Transverse colon (tissue), 4 donors: ENCODE results near the gene LPIN1. TPM values are rescaled to one million over a fixed set of nuclear protein-coding genes. Genes with fewer than 3 reads are reported as not detected.
"Not testable (repeated sequence)": the region's sequence is repeated elsewhere in the genome, so short reads cannot be mapped to it uniquely, and the experiment has no call there.

Source experiments
- DNase-seq: peaks from one replicate; pipeline ENCODE4 v3.0.0-alpha.2; 2019
- H3K27ac ChIP-seq, 4 donors: fragments of 200-600 bp; sonication (generic); 2 replicates each; pipeline ENCODE4 v1.5.1; 2016 to 2018; ENCODE audit warnings: inconsistent platforms in 4 of 4
- H3K27me3 ChIP-seq: fragments of 200-600 bp; sonication (generic); 2 replicates; pipeline ENCODE4 v1.5.1; 2017; ENCODE audit warnings: inconsistent platforms
- H3K36me3 ChIP-seq, 4 donors: fragments of 200-600 bp; sonication (generic); 2 replicates each; pipeline ENCODE4 v1.5.1; 2017 to 2019; ENCODE audit warnings: inconsistent platforms in 4 of 4
- H3K4me1 ChIP-seq, 4 donors: fragments of 200-600 bp; sonication (generic); 2 replicates each; pipeline ENCODE4 v1.5.1; 2017 to 2020; ENCODE audit warnings: inconsistent platforms in 4 of 4
- H3K4me3 ChIP-seq, 4 donors: fragments of 200-600 bp; sonication (generic); 1 replicate in 1 of 4; 2 replicates in 3 of 4; pipeline versions ENCODE4 v1.5.1 to v1.6.1; 2017 to 2019; ENCODE audit warnings: inconsistent platforms in 4 of 4
- H3K9me3 ChIP-seq, 2 donors: fragments of 200-600 bp; sonication (generic); 2 replicates each; pipeline ENCODE4 v1.5.1; 2017 to 2019; ENCODE audit warnings: inconsistent platforms in 2 of 2
- EP300 ChIP-seq: sonication (generic); formaldehyde crosslinking; IDR thresholded peaks from one replicate; pipeline ENCODE4 v1.6.1; 2017; ENCODE audit warnings: antibody characterized with exemption, low read depth
- POLR2A ChIP-seq: fragments of 450-650 bp; IDR thresholded peaks from one replicate; pipeline ENCODE4 v1.6.1; 2016; ENCODE audit warnings: antibody characterized with exemption, mild to moderate bottlenecking, moderate library complexity
- POLR2AphosphoS5 ChIP-seq, 3 donors: sonication (generic); formaldehyde crosslinking; IDR thresholded peaks; one replicate each; pipeline ENCODE4 v1.6.1; 2016; ENCODE audit warnings: antibody characterized with exemption in 3 of 3
- WGBS, 2 donors: methylation state at CpG; one replicate each; pipeline ENCODE4 v1.1.5; 2018; ENCODE audit warnings: low coverage in 1 of 2; 5-methylcytosine and 5-hydroxymethylcytosine counted together
- in situ Hi-C, 4 donors: fragments of 200-750 bp; cut with MboI; loops; one replicate each; pipeline versions ENCODE4 v1.15.0 to v1.15.1; 2017; ENCODE audit warnings: low sequenced_read_pairs in 3 of 4, low pct_ligation_motif_present in 1 of 4, low pct_unique_long_range_greater_than_20kb in 1 of 4
- intact Hi-C: fragments of 100-400 bp; cut with DNase I; formaldehyde crosslinking; loops from one replicate; pipeline ENCODE4 v1.15.1; 2023; ENCODE audit warnings: low total_unique reads
- total RNA-seq, 4 donors: library from RNA; depleted of rRNA; stranded (reverse); fragments of >200 nt; gene quantifications; one replicate each; pipeline ENCODE4 v1.1.0, GENCODE V29; 2016
- TF ChIP-seq, protein P1 (sequence below), 5 experiments: fragments of 200-600 bp in 3 of 5; fragments of 450-650 bp in 2 of 5; sonication (generic) in 3 of 5; IDR thresholded peaks; 1 replicate in 2 of 5; 2 replicates in 3 of 5; pipeline ENCODE4 v1.5.1; 2016 to 2017; ENCODE audit warnings: antibody characterized with exemption in 5 of 5, inconsistent platforms in 3 of 5, mild to moderate bottlenecking in 2 of 5, moderate library complexity in 1 of 5

Gene LPIN1
- total RNA-seq, 4 donors from 2014 or later: 19.7 to 62.1 (median 26.6) TPM

GRCh38 chr2:11842336-11842735, 95.9 kb downstream of the LPIN1 start:
- H3K9me3 ChIP-seq: no peaks in the 10 kb centered on the region
- H3K27me3 ChIP-seq: no peaks in the 10 kb centered on the region
- no peak overlapping the region for H3K27ac ChIP-seq
- 47 to 80% methylated on average over 1 to 2 of the region's 2 CpGs for WGBS, 2 donors
- H3K4me3 ChIP-seq: no peak overlapping the region
- no peak for DNase-seq
- H3K4me1 ChIP-seq: no peaks in the 10 kb centered on the region
- intact Hi-C loops (no loop called here), in situ Hi-C loops (loop anchor here in 3 of 4 donors (25.0 kb wide), 3 partner anchors 545 to 1170 kb away; partner anchors contain the start of gene TRIB2 (in 2 of the 3))
- H3K36me3 ChIP-seq: no peaks in the 10 kb centered on the region
- no peak for TF ChIP-seq POLR2AphosphoS5 (IDR thresholded peaks at IDR 0.05)
- TF ChIP-seq, protein P1, sequence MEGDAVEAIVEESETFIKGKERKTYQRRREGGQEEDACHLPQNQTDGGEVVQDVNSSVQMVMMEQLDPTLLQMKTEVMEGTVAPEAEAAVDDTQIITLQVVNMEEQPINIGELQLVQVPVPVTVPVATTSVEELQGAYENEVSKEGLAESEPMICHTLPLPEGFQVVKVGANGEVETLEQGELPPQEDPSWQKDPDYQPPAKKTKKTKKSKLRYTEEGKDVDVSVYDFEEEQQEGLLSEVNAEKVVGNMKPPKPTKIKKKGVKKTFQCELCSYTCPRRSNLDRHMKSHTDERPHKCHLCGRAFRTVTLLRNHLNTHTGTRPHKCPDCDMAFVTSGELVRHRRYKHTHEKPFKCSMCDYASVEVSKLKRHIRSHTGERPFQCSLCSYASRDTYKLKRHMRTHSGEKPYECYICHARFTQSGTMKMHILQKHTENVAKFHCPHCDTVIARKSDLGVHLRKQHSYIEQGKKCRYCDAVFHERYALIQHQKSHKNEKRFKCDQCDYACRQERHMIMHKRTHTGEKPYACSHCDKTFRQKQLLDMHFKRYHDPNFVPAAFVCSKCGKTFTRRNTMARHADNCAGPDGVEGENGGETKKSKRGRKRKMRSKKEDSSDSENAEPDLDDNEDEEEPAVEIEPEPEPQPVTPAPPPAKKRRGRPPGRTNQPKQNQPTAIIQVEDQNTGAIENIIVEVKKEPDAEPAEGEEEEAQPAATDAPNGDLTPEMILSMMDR (IDR thresholded peaks at IDR 0.05): no peak
- TF ChIP-seq EP300: no peak
- TF ChIP-seq POLR2A: no peak

DNA sequence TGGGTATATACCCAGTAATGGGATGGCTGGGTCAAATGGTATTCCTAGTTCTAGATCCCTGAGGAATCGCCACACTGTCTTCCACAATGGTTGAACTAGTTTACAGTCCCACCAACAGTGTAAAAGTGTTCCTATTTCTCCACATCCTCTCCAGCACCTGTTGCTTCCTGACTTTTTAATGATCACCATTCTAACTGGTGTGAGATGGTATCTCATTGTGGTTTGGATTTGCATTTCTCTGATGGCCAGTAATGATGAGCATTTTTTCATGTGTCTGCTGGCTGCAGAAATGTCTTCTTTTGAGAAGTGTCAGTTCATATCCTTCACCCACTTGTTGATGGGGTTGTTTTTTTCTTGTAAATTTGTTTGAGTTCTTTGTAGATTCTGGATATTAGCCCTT, 98.4 kb downstream of the LPIN1 start:
- H3K36me3 ChIP-seq, DNase-seq, H3K9me3 ChIP-seq, H3K27me3 ChIP-seq, H3K27ac ChIP-seq, intact Hi-C loops, H3K4me1 ChIP-seq, H3K4me3 ChIP-seq: not testable (repeated sequence)
- in situ Hi-C loops: loop anchor here in 3 of 4 donors (25.0 kb wide), 3 partner anchors 543 to 1168 kb away; partner anchors contain the start of gene TRIB2 (in 2 of the 3)
- 100% methylated on average over 1 of the region's 1 CpG; no CpG with 5 or more reads in 1 of the 2 donors for WGBS, 2 donors

DNA sequence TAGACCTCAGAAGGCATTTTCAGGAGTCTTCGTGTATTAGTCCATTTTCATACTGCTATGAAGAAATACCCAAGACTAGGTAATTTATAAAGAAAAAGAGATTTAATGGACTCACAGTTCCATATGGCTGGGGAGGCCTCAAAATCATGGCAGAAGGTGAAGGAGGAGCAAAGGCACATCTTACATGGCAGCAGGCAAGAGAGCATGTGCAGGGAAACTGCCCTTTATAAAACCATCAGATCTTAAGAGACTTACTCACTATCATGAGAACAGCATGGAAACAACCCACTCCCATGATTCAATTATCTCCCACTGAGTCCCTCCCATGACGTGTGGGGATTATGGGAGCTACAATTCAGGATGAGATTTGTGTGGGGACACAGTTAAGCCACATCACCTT, 101.5 kb downstream of the LPIN1 start:
- DNase-seq, H3K4me1 ChIP-seq, H3K27me3 ChIP-seq, H3K4me3 ChIP-seq, intact Hi-C loops, H3K9me3 ChIP-seq, H3K36me3 ChIP-seq, H3K27ac ChIP-seq: not testable (repeated sequence)
- in situ Hi-C loops: loop anchor here in 3 of 4 donors (25.0 kb wide), 3 partner anchors 539 to 1164 kb away; partner anchors contain the start of gene TRIB2 (in 2 of the 3)
- 71 to 84% methylated on average over 1 to 2 of the region's 2 CpGs for WGBS, 2 donors

DNA sequence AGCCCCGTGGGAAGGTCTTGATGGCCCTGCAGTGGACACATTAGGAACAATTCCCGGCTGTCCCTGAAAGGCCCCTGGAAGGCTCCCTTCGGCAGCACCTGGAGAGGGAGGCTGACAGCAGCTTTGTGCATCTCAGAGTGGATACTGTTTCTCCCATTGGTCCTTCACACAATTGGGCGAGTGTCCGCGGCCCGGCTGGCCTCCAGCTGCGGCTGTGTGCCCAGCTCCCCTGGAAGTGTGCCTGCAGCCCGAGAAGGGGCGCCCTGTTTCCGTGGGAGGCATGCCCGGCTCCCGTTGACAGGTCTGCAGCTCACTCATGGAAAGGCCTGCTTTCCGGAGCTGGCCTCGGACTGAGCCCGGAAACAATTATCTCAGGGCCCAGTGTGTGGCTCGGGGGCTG, 103.7 kb downstream of the LPIN1 start:
- Histone ChIP-seq H3K27me3 (no peaks in the 10 kb centered on the region), H3K4me3 (no peak overlapping the region), H3K36me3 (no peaks in the 10 kb centered on the region), H3K9me3 (no peaks in the 10 kb centered on the region), H3K27ac (no peak overlapping the region), H3K4me1 (no peaks in the 10 kb centered on the region)
- TF ChIP-seq EP300 (no peak), POLR2A (no peak), POLR2AphosphoS5 (IDR thresholded peaks at IDR 0.05) (no peak)
- TF ChIP-seq, protein P1 (IDR thresholded peaks at IDR 0.05): no peak
- WGBS, 2 donors: 85% methylated on average over 17 of the region's 17 CpGs; no CpG with 5 or more reads in 1 of the 2 donors
- intact Hi-C loops: no loop called here
- no peak for DNase-seq
- in situ Hi-C loops: loop anchor here in 1 of 4 donors (25.0 kb wide), 1 partner anchor 862 kb away; the partner anchor contains the start of gene TRIB2

GRCh38 chr2:11852526-11853196, 106.2 kb downstream of the LPIN1 start:
- WGBS, 2 donors: 78 to 81% methylated on average over 5 to 8 of the region's 8 CpGs

More at GRCh38 chr2:11852526-11853196, 106.2 kb downstream of the LPIN1 start:
- Histone ChIP-seq H3K27ac (no peak overlapping the region), H3K36me3 (no peaks in the 10 kb centered on the region), H3K4me1 (no peaks in the 10 kb centered on the region), H3K4me3 (no peak overlapping the region), H3K27me3 (no peaks in the 10 kb centered on the region), H3K9me3 (no peaks in the 10 kb centered on the region)
- DNase-seq: no peak
- intact Hi-C loops: no loop called here
- TF ChIP-seq POLR2A (no peak), POLR2AphosphoS5 (IDR thresholded peaks at IDR 0.05) (no peak), EP300 (no peak)
- TF ChIP-seq, protein P1 (IDR thresholded peaks at IDR 0.05): no peak
- in situ Hi-C loops: loop anchor here in 1 of 4 donors (25.0 kb wide), 1 partner anchor 860 kb away; the partner anchor contains the start of gene TRIB2
